DOHH2 (cell line): Measurements from ENCODE around the gene COA3.

ENCODE experiments used
- CTCF ChIP-seq: fragments of 200-600 bp; sonication (generic); IDR thresholded peaks from one replicate; pipeline ENCODE4 v1.5.1; 2014; ENCODE audit warnings: antibody characterized with exemption, mild to moderate bottlenecking, low read depth, low read length; ENCODE audit not compliant: poor library complexity, severe bottlenecking
- EZH2phosphoT487 ChIP-seq: fragments of 200-600 bp; sonication (generic); IDR thresholded peaks from 2 replicates; pipeline ENCODE4 v1.6.1; 2017; ENCODE audit warnings: borderline replicate concordance, mild to moderate bottlenecking, antibody characterized with exemption, low read length, moderate library complexity, mixed read lengths

DNA sequence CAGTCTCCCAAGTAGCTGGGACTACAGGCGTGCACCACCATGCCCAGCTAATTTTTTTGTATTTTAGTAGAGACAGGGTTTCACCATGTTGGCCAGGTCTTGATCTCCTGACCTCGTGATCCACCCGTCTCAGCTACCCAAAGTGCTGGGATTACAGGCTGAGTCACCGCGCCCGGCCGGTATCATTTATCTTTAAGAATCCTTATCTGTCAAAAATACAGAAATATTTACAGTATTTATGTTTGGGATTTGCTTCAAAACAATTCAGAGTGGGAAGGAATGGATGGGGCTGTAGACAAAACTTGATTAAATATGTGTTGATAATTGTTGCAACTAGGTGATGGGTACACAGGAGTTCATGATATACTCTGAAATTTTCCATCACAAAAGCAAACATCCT lies 22.7 kb upstream of the COA3 start:
- TF ChIP-seq CTCF (no peak), EZH2phosphoT487 (no peak)
